Measurements from ENCODE around the gene IL32. TPM values are rescaled to one million over a fixed set of nuclear protein-coding genes. Genes with fewer than 3 reads are reported as not detected.

IL32 gene
- 12.5 and 23.7 TPM in 2 replicates for total RNA-seq

GRCh38 chr16:3065069-3065741 is at the start of gene IL32:
TSS of gene IL32 (plus strand) at chr16:3065640. CDS start at chr16:3065812, 172 bp downstream.

GRCh38 chr16:3017794-3018506 is 47.5 kb upstream of the IL32 start, which contains the start of gene CLDN6:
TSS of gene CLDN6 (minus strand) at chr16:3018183. CDS start at chr16:3016021, 2,162 bp downstream.

GRCh38 chr16:3020247-3020603 is 45.2 kb upstream of the IL32 start, which contains the start of gene TNFRSF12A:
TSS of gene TNFRSF12A (plus strand) at chr16:3020368. CDS start at chr16:3020398, 30 bp downstream.

GRCh38 chr16:3023669-3024478 is 41.6 kb upstream of the IL32 start, which contains the start of the genes HCFC1R1 and THOC6:
TSS of gene HCFC1R1 (minus strand) at chr16:3023942. CDS start at chr16:3023941, 1 bp downstream.
TSS of gene THOC6 (plus strand) at chr16:3024035. CDS start at chr16:3024327, 292 bp downstream.

GRCh38 chr16:3036726-3037315 is 28.6 kb upstream of the IL32 start, which contains the start of gene BICDL2:
TSS of gene BICDL2 (minus strand) at chr16:3036944. CDS start at chr16:3035496, 1,448 bp downstream.

GRCh38 chr16:3045758-3046640 is 19.4 kb upstream of the IL32 start, which contains the start of gene MMP25:
TSS of gene MMP25 (plus strand) at chr16:3046561. CDS start at chr16:3046918, 357 bp downstream.

GRCh38 chr16:3098459-3099394 is 33.3 kb downstream of the IL32 start, which contains the start of gene ZSCAN10:
TSS of gene ZSCAN10 (minus strand) at chr16:3099294. CDS start at chr16:3092937, 6,357 bp downstream.

GRCh38 chr16:3112058-3112880 is 46.8 kb downstream of the IL32 start, which contains the start of gene ZNF205:
TSS of gene ZNF205 (plus strand) at chr16:3112586. CDS start at chr16:3113431, 845 bp downstream.

Other genes starting within 250 kb of the IL32 start
- not detected in 2 replicates for gene PRSS21, start 248.4 kb upstream of the IL32 start, total RNA-seq
- gene ZG16B, start 235.3 kb upstream of the IL32 start, total RNA-seq, result not detected in 2 replicates
- gene PRSS22, start 207.5 kb upstream of the IL32 start, total RNA-seq, result not detected in 2 replicates
- 37.6 and 59.4 TPM in 2 replicates for gene FLYWCH2, start 182.4 kb upstream of the IL32 start, total RNA-seq
- 44.8 and 58.7 TPM in 2 replicates for gene FLYWCH1, start 153.7 kb upstream of the IL32 start, total RNA-seq
- not detected in 2 replicates for gene KREMEN2, start 101.4 kb upstream of the IL32 start, total RNA-seq
- gene PAQR4, start 96.3 kb upstream of the IL32 start, total RNA-seq, result 0.89 and 4.6 TPM in 2 replicates
- gene PKMYT1, start 85.2 kb upstream of the IL32 start, total RNA-seq, result 0.59 and 4.2 TPM in 2 replicates
- not detected in 2 replicates for gene CLDN9, start 52.7 kb upstream of the IL32 start, total RNA-seq
- 0.30 TPM in 1 of 2 replicates, not detected in the other for gene CLDN6, start 47.5 kb upstream of the IL32 start, total RNA-seq
- gene TNFRSF12A, start 45.3 kb upstream of the IL32 start, total RNA-seq, result 267 and 333 TPM in 2 replicates
- gene HCFC1R1, start 41.7 kb upstream of the IL32 start, total RNA-seq, result 7.8 and 11.3 TPM in 2 replicates
- gene THOC6, start 41.6 kb upstream of the IL32 start, total RNA-seq, result 13.2 and 15.4 TPM in 2 replicates
- 0.28 and 0.59 TPM in 2 replicates for gene BICDL2, start 28.7 kb upstream of the IL32 start, total RNA-seq
- gene MMP25, start 19.1 kb upstream of the IL32 start, total RNA-seq, result not detected in 2 replicates
- gene ZSCAN10, start 33.7 kb downstream of the IL32 start, total RNA-seq, result not detected in 2 replicates
- 12.2 and 14.9 TPM in 2 replicates for gene ZNF205, start 46.9 kb downstream of the IL32 start, total RNA-seq
- gene ZNF213, start 69.4 kb downstream of the IL32 start, total RNA-seq, result 8.0 and 14.0 TPM in 2 replicates
- not detected in 2 replicates for gene OR1F1, start 122.6 kb downstream of the IL32 start, total RNA-seq
- 8.0 and 10.1 TPM in 2 replicates for gene ZNF200, start 169.5 kb downstream of the IL32 start, total RNA-seq
- gene MEFV, start 191.0 kb downstream of the IL32 start, total RNA-seq, result 0.14 TPM in 1 of 2 replicates, not detected in the other
- 44.5 and 45.7 TPM in 2 replicates for gene ZNF263, start 217.9 kb downstream of the IL32 start, total RNA-seq
- 4.0 and 5.3 TPM in 2 replicates for gene TIGD7, start 239.8 kb downstream of the IL32 start, total RNA-seq
- gene ZNF75A, start 239.9 kb downstream of the IL32 start, total RNA-seq, result 14.0 and 19.3 TPM in 2 replicates

Measured in smooth muscle cell of the umbilical artery (primary cell).